SW480 (cell line): ENCODE results near the gene MIA.
"Not testable (repeated sequence)": the region's sequence is repeated elsewhere in the genome, so short reads cannot be mapped to it uniquely, and the experiment has no call there.

Source experiments
- DNase-seq: peaks from one replicate; pipeline ENCODE4 v3.0.0-alpha.2; 2016; ENCODE audit warnings: low spot score

The MIA gene

GRCh38 chr19:40822704-40823553 lies 47.6 kb downstream of the MIA start:
- not testable (repeated sequence) for DNase-seq

- not testable (repeated sequence) for DNase-seq
These were observed 49.6 kb downstream of the MIA start for GRCh38 chr19:40824916-40825315.

- not testable (repeated sequence) for DNase-seq
These were observed 50.3 kb downstream of the MIA start for GRCh38 chr19:40825460-40826095.

- DNase-seq = not testable (repeated sequence)
These were observed 51.0 kb downstream of the MIA start for GRCh38 chr19:40826312-40826698.

- not testable (repeated sequence) for DNase-seq
These were observed 51.5 kb downstream of the MIA start for GRCh38 chr19:40826699-40827385.
